B cell (primary cell): ENCODE data around the gene CD81. TPM values are rescaled to one million over a fixed set of nuclear protein-coding genes. Genes with fewer than 3 reads are reported as not detected.

Experiments used
- ATAC-seq: fragments of 200-7000 bp; cut with Tn5 transposase; one replicate; pipeline ENCODE4 v1.10.0; 2021; ENCODE audit warnings: low read depth, mild to moderate bottlenecking, moderate number of reproducible peaks, moderate library complexity
- CTCF ChIA-PET: fragments of 350-600 bp; sonication (Branson Sonifier 250); formaldehyde crosslinking; loops from one replicate; lab custom pipeline; 2021; ENCODE audit warnings: antibody characterized with exemption, inconsistent platforms; lab: Charles Lee
- POLR2A ChIA-PET: fragments of 350-600 bp; sonication (Branson Sonifier 250); formaldehyde crosslinking; loops from one replicate; lab custom pipeline; 2021; ENCODE audit warnings: antibody characterized with exemption; lab: Charles Lee
- DNase-seq: peaks from one replicate; pipeline ENCODE4 v3.0.0; 2013
- H2AFZ ChIP-seq: 2 replicates; pipeline ENCODE4 v1.6.1; 2012; ENCODE audit warnings: mild to moderate bottlenecking, low read depth, low read length; ENCODE audit not compliant: insufficient read depth, poor library complexity, severe bottlenecking
- H3K27ac ChIP-seq, 2 donors: 1 replicate in 1 of 2; 2 replicates in 1 of 2; pipeline ENCODE4 v1.5.1; 2012 to 2013; ENCODE audit warnings: low read length in 2 of 2, mild to moderate bottlenecking in 2 of 2, moderate library complexity in 1 of 2
- H3K27me3 ChIP-seq, 4 experiments: fragments of 200-600 bp in 1 of 4; sonication (generic) in 1 of 4; replicated peaks in 1 of 4; 1 replicate in 2 of 4; 2 replicates in 2 of 4; pipeline versions ENCODE4 v1.6.1 to v1.7.0; 2013 to 2016; ENCODE audit warnings: low read length in 3 of 4, mild to moderate bottlenecking in 2 of 4, mixed read lengths in 1 of 4, moderate library complexity in 1 of 4; ENCODE audit not compliant: insufficient read depth in 4 of 4, control insufficient read depth in 3 of 4; ENCODE audit errors: control extremely low read depth in 1 of 4
- H3K36me3 ChIP-seq, 2 experiments: replicated peaks in 1 of 2; 1 replicate in 1 of 2; 2 replicates in 1 of 2; pipeline versions ENCODE4 v1.6.1 to v1.7.1; 2013; ENCODE audit warnings: low read length in 1 of 2; ENCODE audit not compliant: insufficient read depth in 2 of 2, control insufficient read depth in 1 of 2; ENCODE audit errors: control extremely low read depth in 1 of 2, extremely low read depth in 1 of 2
- H3K4me1 ChIP-seq, 2 donors: fragments of 200-600 bp in 1 of 2; sonication (generic) in 1 of 2; 1 replicate in 1 of 2; 2 replicates in 1 of 2; pipeline versions ENCODE4 v1.5.1 to v1.6.1; 2013 to 2017; ENCODE audit warnings: low read length in 2 of 2; ENCODE audit not compliant: control insufficient read depth in 2 of 2, insufficient read depth in 2 of 2
- H3K4me2 ChIP-seq: replicated peaks from 2 replicates; pipeline ENCODE3; 2012; ENCODE audit warnings: mild to moderate bottlenecking, low read depth, low read length; ENCODE audit not compliant: poor library complexity, severe bottlenecking
- H3K4me3 ChIP-seq, 5 experiments: fragments of 200-600 bp in 1 of 5; sonication (generic) in 1 of 5; 1 replicate in 3 of 5; 2 replicates in 2 of 5; pipeline versions ENCODE4 v1.5.1 to v1.7.0; 2011 to 2016; ENCODE audit warnings: low read length in 4 of 5, mild to moderate bottlenecking in 4 of 5, low read depth in 2 of 5, control low read depth in 1 of 5, moderate library complexity in 1 of 5; ENCODE audit not compliant: insufficient read depth in 1 of 5; ENCODE audit errors: control extremely low read depth in 1 of 5, extremely low read depth in 1 of 5
- H3K79me2 ChIP-seq: fragments of 200-600 bp; sonication (generic); one replicate; pipeline ENCODE4 v1.6.0; 2016; ENCODE audit warnings: low read length; ENCODE audit not compliant: control insufficient read depth, insufficient read depth
- H3K9ac ChIP-seq: fragments of 200-600 bp; sonication (generic); 2 replicates; pipeline ENCODE4 v1.6.1; 2017; ENCODE audit warnings: mild to moderate bottlenecking, low read length, moderate library complexity
- H3K9me3 ChIP-seq, 3 donors: one replicate each; pipeline versions ENCODE4 v1.6.1 to v1.7.1; 2013; ENCODE audit warnings: low read length in 2 of 3; ENCODE audit not compliant: control insufficient read depth in 2 of 3, insufficient read depth in 1 of 3; ENCODE audit errors: control extremely low read depth in 1 of 3
- H4K20me1 ChIP-seq: 2 replicates; pipeline ENCODE4 v1.6.0; 2012; ENCODE audit warnings: mild to moderate bottlenecking, low read length; ENCODE audit not compliant: insufficient read depth, control insufficient read depth, poor library complexity, severe bottlenecking
- H3K27ac Mint-ChIP-seq: one replicate; pipeline ENCODE4 v1.8.0; 2021; ENCODE audit warnings: mixed read lengths
- H3K27me3 Mint-ChIP-seq: one replicate; pipeline ENCODE4 v1.8.0; 2021; ENCODE audit warnings: mixed read lengths
- H3K4me1 Mint-ChIP-seq: one replicate; pipeline ENCODE4 v1.8.0; 2021; ENCODE audit warnings: mixed read lengths
- H3K4me3 Mint-ChIP-seq: one replicate; pipeline ENCODE4 v1.8.0; 2021; ENCODE audit warnings: mixed read lengths
- H3K9me3 Mint-ChIP-seq: one replicate; pipeline ENCODE4 v1.8.0; 2022; ENCODE audit warnings: mixed read lengths; ENCODE audit not compliant: insufficient read depth
- CTCF ChIP-seq: fragments of 200-600 bp; IDR thresholded peaks from one replicate; pipeline ENCODE4 v1.8.0; 2022; ENCODE audit warnings: antibody characterized with exemption, mild to moderate bottlenecking
- EZH2 ChIP-seq: IDR thresholded peaks from 2 replicates; pipeline ENCODE4 v1.6.1; 2012; ENCODE audit warnings: borderline replicate concordance, low read depth, mild to moderate bottlenecking, moderate library complexity, low read length; ENCODE audit not compliant: insufficient read depth, poor library complexity, severe bottlenecking
- WGBS: methylation state at CpG from one replicate; pipeline ENCODE4 v1.1.5; 2013; ENCODE audit warnings: missing lambda C conversion rate; ENCODE audit not compliant: insufficient coverage; 5-methylcytosine and 5-hydroxymethylcytosine counted together
- intact Hi-C: fragments of 100-400 bp; cut with micrococcal nuclease; formaldehyde crosslinking; loops from one replicate; pipeline ENCODE4 v1.10.0; 2022
- polyA plus RNA-seq: library from polyadenylated mRNA; depleted of rRNA; stranded (reverse); fragments of >200 nt; gene quantifications from 2 replicates; pipeline ENCODE4 v1.2.3, GENCODE V29; 2012
- total RNA-seq, 2 donors: library from RNA; stranded (reverse); fragments of 120-200 nt in 1 of 2; gene quantifications; 1 replicate in 1 of 2; 2 replicates in 1 of 2; pipeline versions ENCODE4 v1.2.3 to v1.2.4, GENCODE V29; 2013 to 2022

The CD81 gene
- total and polyA plus RNA-seq, 2 donors (not counting 1 experiment from before 2014, with no cell fraction given), result 253 to 361 TPM

GRCh38 chr11:2342557-2342956 is 34.6 kb upstream of the CD81 start:
- Mint-ChIP-seq H3K9me3 (peaks cover 4% of the 10 kb centered on the region), H3K4me1 (peaks cover 4% of the 10 kb centered on the region), H3K27ac (no peak overlapping the region), H3K27me3 (no peaks in the 10 kb centered on the region), H3K4me3 (no peak overlapping the region)
- WGBS, result 93% methylated on average over 3 of the region's 3 CpGs
- H3K4me2 ChIP-seq, result no peak overlapping the region
- peaks cover 0 to 25% (median 7%) of the 10 kb centered on the region in 3 donors for H3K9me3 ChIP-seq
- no peak overlapping the region for H2AFZ ChIP-seq
- H3K27ac ChIP-seq, result no peak overlapping the region
- POLR2A ChIA-PET, result no interaction called here
- H3K4me1 ChIP-seq, result no peaks in the 10 kb centered on the region
- H4K20me1 ChIP-seq, result no peaks in the 10 kb centered on the region
- CTCF ChIA-PET, result interaction anchor here (0.7 to 1.4 kb wide), 4 partner anchors 18 to 78 kb away, joined by 3 to 4 read pairs (median 3); no protein-coding TSS in a partner anchor
- no peak overlapping the region for H3K4me3 ChIP-seq
- no peak overlapping the region for H3K9ac ChIP-seq
- no peaks in the 10 kb centered on the region for H3K79me2 ChIP-seq
- H3K36me3 ChIP-seq, result no peaks in the 10 kb centered on the region
- no peak for DNase-seq
- ATAC-seq, result no peak
- intact Hi-C loops, result no loop called here
- TF ChIP-seq EZH2 (no peak), CTCF (no peak)
- H3K27me3 ChIP-seq, result no peaks in the 10 kb centered on the region

- Mint-ChIP-seq H3K27me3 (no peaks in the 10 kb centered on the region), H3K4me1 (peaks cover 4% of the 10 kb centered on the region), H3K4me3 (no peak overlapping the region), H3K27ac (no peak overlapping the region), H3K9me3 (peaks cover 4% of the 10 kb centered on the region)
- Histone ChIP-seq H3K27me3 (no peaks in the 10 kb centered on the region), H3K79me2 (no peaks in the 10 kb centered on the region), H3K4me2 (no peak overlapping the region), H4K20me1 (no peaks in the 10 kb centered on the region), H3K9ac (no peak overlapping the region), H3K36me3 (no peaks in the 10 kb centered on the region), H3K27ac (no peak overlapping the region), H3K4me1 (no peaks in the 10 kb centered on the region), H3K9me3 (peaks cover 0 to 25% (median 7%) of the 10 kb centered on the region in 3 donors), H2AFZ (no peak overlapping the region), H3K4me3 (no peak overlapping the region)
- CTCF ChIA-PET, result interaction anchor here (0.9 to 1.4 kb wide), 3 partner anchors 18 to 78 kb away, joined by 3 to 4 read pairs (median 3); no protein-coding TSS in a partner anchor
- TF ChIP-seq EZH2, result no peak
- TF ChIP-seq CTCF, result no peak
- DNase-seq (no peak), ATAC-seq (no peak)
- intact Hi-C loops, result no loop called here
- WGBS, result 92% methylated on average over 2 of the region's 5 CpGs
- POLR2A ChIA-PET, result no interaction called here
Measured at GRCh38 chr11:2342981-2343380, 34.1 kb upstream of the CD81 start.
